H1 (cell line): Measurements from ENCODE around the gene DOCK3. TPM values are rescaled to one million over a fixed set of nuclear protein-coding genes. Genes with fewer than 3 reads are reported as not detected.
"Not testable (repeated sequence)": the region's sequence is repeated elsewhere in the genome, so short reads cannot be mapped to it uniquely, and the experiment has no call there.

ENCODE experiments used
- CTCF ChIA-PET: fragments of 300-600 bp; sonication (Branson Sonifier 250); formaldehyde crosslinking; loops from one replicate; lab custom pipeline; 2021; ENCODE audit not compliant: partially characterized antibody; lab: Charles Lee
- POLR2A ChIA-PET: fragments of 300-600 bp; sonication (Branson Sonifier 250); formaldehyde crosslinking; loops from one replicate; lab custom pipeline; 2021; ENCODE audit warnings: inconsistent platforms; ENCODE audit not compliant: partially characterized antibody; lab: Charles Lee
- DNase-seq, 2 experiments: peaks; one replicate each; pipeline versions ENCODE4 v3.0.0 to v3.0.0-alpha.2; 2010 to 2022; ENCODE audit warnings: low spot score in 2 of 2, low read depth in 1 of 2, mixed read lengths in 1 of 2
- FAIRE-seq: peaks from 2 replicates; lab custom pipeline; 2011; peaks lifted over from hg19 to GRCh38; lab: Jason Lieb, UNC
- H2AFZ ChIP-seq: 2 replicates; pipeline ENCODE4 v1.8.1; 2012; ENCODE audit warnings: low read length, inconsistent platforms
- H2AK5ac ChIP-seq: 2 replicates; pipeline ENCODE4 v1.6.1; 2013; ENCODE audit warnings: low read depth, low read length
- H2BK120ac ChIP-seq: replicated peaks from 2 replicates; pipeline ENCODE3; 2013; ENCODE audit warnings: low read depth, low read length, inconsistent platforms
- H2BK12ac ChIP-seq: 2 replicates; pipeline ENCODE4 v1.6.1; 2013; ENCODE audit warnings: low read depth, low read length
- H2BK15ac ChIP-seq: 2 replicates; pipeline ENCODE4 v1.6.1; 2013; ENCODE audit warnings: low read length
- H2BK20ac ChIP-seq: 2 replicates; pipeline ENCODE4 v1.6.1; 2013; ENCODE audit warnings: low read length
- H2BK5ac ChIP-seq: 2 replicates; pipeline ENCODE4 v1.6.1; 2013; ENCODE audit warnings: low read depth, low read length
- H3K14ac ChIP-seq: 2 replicates; pipeline ENCODE4 v1.6.1; 2013; ENCODE audit warnings: inconsistent platforms; ENCODE audit not compliant: insufficient read length
- H3K18ac ChIP-seq: 2 replicates; pipeline ENCODE4 v1.6.1; 2013; ENCODE audit warnings: low read length; ENCODE audit errors: extremely low read depth
- H3K23ac ChIP-seq: 2 replicates; pipeline ENCODE4 v1.6.1; 2013; ENCODE audit warnings: inconsistent platforms; ENCODE audit not compliant: insufficient read length
- H3K23me2 ChIP-seq: 2 replicates; pipeline ENCODE4 v1.6.1; 2013; ENCODE audit warnings: low read depth, low read length
- H3K27ac ChIP-seq: 2 replicates; pipeline ENCODE4 v1.6.1; 2011; ENCODE audit warnings: low read depth, low read length, inconsistent platforms
- H3K27me3 ChIP-seq, 4 experiments: replicated peaks in 1 of 4; 1 replicate in 1 of 4; 2 replicates in 3 of 4; pipeline versions ENCODE4 v1.6.1 to v1.8.1; 2011 to 2013; ENCODE audit warnings: low read length in 3 of 4, mild to moderate bottlenecking in 3 of 4, inconsistent platforms in 2 of 4, mixed read lengths in 2 of 4, moderate library complexity in 1 of 4; ENCODE audit not compliant: control insufficient read depth in 3 of 4, insufficient read depth in 3 of 4; ENCODE audit errors: extremely low read depth in 1 of 4
- H3K36me3 ChIP-seq, 4 experiments: 2 replicates each; pipeline versions ENCODE4 v1.6.1 to v1.8.1; 2011 to 2013; ENCODE audit warnings: mild to moderate bottlenecking in 4 of 4, low read length in 3 of 4, moderate library complexity in 2 of 4, control low read depth in 1 of 4, inconsistent platforms in 1 of 4; ENCODE audit not compliant: insufficient read depth in 4 of 4, control insufficient read depth in 2 of 4
- H3K4ac ChIP-seq: replicated peaks from 2 replicates; pipeline ENCODE3; 2013; ENCODE audit warnings: low read length, low read depth, mixed read lengths, inconsistent platforms; ENCODE audit not compliant: insufficient read length
- H3K4me1 ChIP-seq, 4 experiments: replicated peaks in 1 of 4; 1 replicate in 1 of 4; 2 replicates in 3 of 4; pipeline versions ENCODE4 v1.6.1 to v1.8.1; 2011 to 2013; ENCODE audit warnings: low read length in 3 of 4, inconsistent platforms in 2 of 4, mixed read lengths in 1 of 4; ENCODE audit not compliant: insufficient read depth in 4 of 4, control insufficient read depth in 3 of 4
- H3K4me2 ChIP-seq, 2 experiments: 2 replicates each; pipeline versions ENCODE4 v1.6.1 to v1.8.1; 2011 to 2013; ENCODE audit warnings: low read depth in 2 of 2, low read length in 2 of 2, control low read depth in 1 of 2, inconsistent platforms in 1 of 2, mild to moderate bottlenecking in 1 of 2; ENCODE audit not compliant: insufficient read depth in 1 of 2
- H3K4me3 ChIP-seq, 4 experiments: fragments of 200-600, 300-600 bp in 1 of 4; sonication (generic), shearing (Covaris generic), sonication (Bioruptor Twin) in 1 of 4; 2 replicates each; pipeline versions ENCODE4 v1.5.1 to v1.8.1; 2011 to 2016; ENCODE audit warnings: low read length in 4 of 4, low read depth in 3 of 4, control low read depth in 2 of 4, inconsistent platforms in 2 of 4, mild to moderate bottlenecking in 2 of 4, mixed read lengths in 1 of 4, moderate library complexity in 1 of 4; ENCODE audit not compliant: insufficient read depth in 2 of 4; ENCODE audit errors: extremely low read depth in 1 of 4
- H3K56ac ChIP-seq: replicated peaks from 2 replicates; pipeline ENCODE3; 2013; ENCODE audit warnings: low read depth, mild to moderate bottlenecking, mixed read lengths, low read length, inconsistent platforms; ENCODE audit not compliant: insufficient read length
- H3K79me1 ChIP-seq: 2 replicates; pipeline ENCODE4 v1.6.1; 2013; ENCODE audit warnings: low read depth, low read length, control low read depth
- H3K79me2 ChIP-seq, 2 experiments: 2 replicates each; pipeline versions ENCODE4 v1.6.1 to v1.8.1; 2012 to 2013; ENCODE audit warnings: low read length in 2 of 2, mild to moderate bottlenecking in 2 of 2, inconsistent platforms in 1 of 2; ENCODE audit not compliant: insufficient read depth in 2 of 2, control insufficient read depth in 1 of 2
- H3K9ac ChIP-seq, 4 experiments: replicated peaks in 1 of 4; 1 replicate in 1 of 4; 2 replicates in 3 of 4; pipeline versions ENCODE4 v1.6.1 to v1.8.1; 2011 to 2013; ENCODE audit warnings: low read depth in 3 of 4, low read length in 3 of 4, control low read depth in 2 of 4, mild to moderate bottlenecking in 2 of 4, moderate library complexity in 2 of 4, inconsistent platforms in 1 of 4; ENCODE audit errors: extremely low read depth in 1 of 4
- H3K9me3 ChIP-seq, 2 experiments: 2 replicates each; pipeline versions ENCODE4 v1.6.1 to v1.8.1; 2012 to 2013; ENCODE audit warnings: mild to moderate bottlenecking in 2 of 2, moderate library complexity in 2 of 2, control low read depth in 1 of 2, inconsistent platforms in 1 of 2, low read depth in 1 of 2, low read length in 1 of 2, mixed read lengths in 1 of 2; ENCODE audit not compliant: insufficient read depth in 2 of 2
- H4K20me1 ChIP-seq, 2 experiments: replicated peaks in 1 of 2; 2 replicates each; pipeline versions ENCODE3 to v1.8.1; 2011 to 2013; ENCODE audit warnings: inconsistent platforms in 2 of 2, low read length in 2 of 2, mild to moderate bottlenecking in 1 of 2; ENCODE audit not compliant: insufficient read depth in 2 of 2, control insufficient read depth in 1 of 2
- H4K5ac ChIP-seq: 2 replicates; pipeline ENCODE4 v1.6.1; 2013; ENCODE audit warnings: low read length, low read depth, mixed read lengths, inconsistent platforms; ENCODE audit not compliant: insufficient read length
- H4K8ac ChIP-seq: 2 replicates; pipeline ENCODE4 v1.8.0; 2013; ENCODE audit warnings: mild to moderate bottlenecking, moderate library complexity, low read length, inconsistent platforms; ENCODE audit not compliant: insufficient read depth; ENCODE audit errors: extremely low read depth
- H4K91ac ChIP-seq: replicated peaks from 2 replicates; pipeline ENCODE3; 2013; ENCODE audit warnings: low read length, mixed read lengths, inconsistent platforms; ENCODE audit not compliant: insufficient read length
- RNF2 ChIP-seq: fragments of 200-900, 300-1000 bp; sonication (generic); IDR thresholded peaks from 2 replicates; pipeline ENCODE4 v1.7.1; 2016; ENCODE audit warnings: borderline replicate concordance, low read depth, mild to moderate bottlenecking, antibody characterized with exemption, low read length; ENCODE audit not compliant: poor library complexity, severe bottlenecking; ENCODE audit errors: missing control alignments
- RXRA ChIP-seq: IDR thresholded peaks from 2 replicates; pipeline ENCODE4 v1.6.1; 2011; ENCODE audit warnings: low read depth, mild to moderate bottlenecking, low read length, moderate library complexity; ENCODE audit not compliant: insufficient read depth
- TBP ChIP-seq: IDR thresholded peaks from 2 replicates; pipeline ENCODE4 v1.6.1; 2011; ENCODE audit warnings: low read depth, low read length, improper control_type of control experiment
- ZNF274 ChIP-seq: IDR thresholded peaks from 2 replicates; pipeline ENCODE4 v1.7.0; 2012; ENCODE audit warnings: low read length, borderline replicate concordance; ENCODE audit errors: extremely low read depth
- WGBS, 2 experiments: shearing (Covaris generic) in 1 of 2; methylation state at CpG; one replicate each; pipeline versions ENCODE4 v1.1.6 to v1.1.7; 2013 to 2015; ENCODE audit warnings: low lambda C conversion rate in 2 of 2, mixed read lengths in 2 of 2, inconsistent platforms in 1 of 2, low coverage in 1 of 2, missing lambda C conversion rate in 1 of 2; ENCODE audit not compliant: insufficient replicate concordance in 2 of 2, insufficient coverage in 1 of 2, insufficient read length in 1 of 2; ENCODE audit errors: extremely low coverage in 1 of 2, missing lambda C conversion rate in 1 of 2; 5-methylcytosine and 5-hydroxymethylcytosine counted together
- polyA plus RNA-seq, 7 experiments: library from polyadenylated mRNA; depleted of rRNA in 3 of 7; stranded (reverse) in 5 of 7; unstranded in 2 of 7; fragments of >200 nt in 5 of 7; fragments of 200-250 nt in 2 of 7; gene quantifications; 1 replicate in 5 of 7; 2 replicates in 1 of 7; 4 replicates in 1 of 7; pipeline versions ENCODE4 v1.2.1 to v1.2.3, GENCODE V29; 2011 to 2013; ENCODE audit warnings: missing spikeins in 2 of 7, mixed read lengths in 2 of 7
- total RNA-seq: library from RNA; stranded (reverse); fragmentation: NEBNext Ultra II Directional; extraction: Animal tissue kit (Norgen Biotek cat#: 25700); gene quantifications from 2 replicates; pipeline ENCODE4 v1.2.1, GENCODE V29; 2021

The DOCK3 gene
- total and polyA plus RNA-seq, 2 of the 8 experiments (the other 6 are each of a cell fraction or from before 2014, with no cell fraction given): 2.7 to 5.0 TPM

DNA sequence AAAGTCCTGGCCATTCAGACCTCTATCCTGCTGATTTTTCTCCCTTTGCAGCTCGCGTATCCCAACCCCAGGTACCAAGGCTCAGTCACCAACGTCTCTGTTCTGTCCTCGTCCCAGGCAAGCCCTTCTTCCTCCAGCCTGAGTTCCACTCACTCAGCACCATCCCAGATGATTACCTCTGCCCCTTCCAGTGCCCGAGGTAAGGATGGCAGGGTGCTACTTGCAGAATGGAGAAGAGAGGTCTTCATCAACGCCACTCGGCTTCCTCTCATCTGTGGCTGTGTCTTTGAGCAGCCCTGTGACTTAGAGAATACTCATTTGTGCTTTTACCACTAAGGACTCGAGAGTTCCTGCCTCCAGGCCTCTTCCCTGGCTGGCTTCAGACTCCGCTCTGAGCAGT, 687.7 kb downstream of the DOCK3 start (continued):
- TF ChIP-seq RXRA (no peak), ZNF274 (no peak), RNF2 (no peak), TBP (no peak)

DNA sequence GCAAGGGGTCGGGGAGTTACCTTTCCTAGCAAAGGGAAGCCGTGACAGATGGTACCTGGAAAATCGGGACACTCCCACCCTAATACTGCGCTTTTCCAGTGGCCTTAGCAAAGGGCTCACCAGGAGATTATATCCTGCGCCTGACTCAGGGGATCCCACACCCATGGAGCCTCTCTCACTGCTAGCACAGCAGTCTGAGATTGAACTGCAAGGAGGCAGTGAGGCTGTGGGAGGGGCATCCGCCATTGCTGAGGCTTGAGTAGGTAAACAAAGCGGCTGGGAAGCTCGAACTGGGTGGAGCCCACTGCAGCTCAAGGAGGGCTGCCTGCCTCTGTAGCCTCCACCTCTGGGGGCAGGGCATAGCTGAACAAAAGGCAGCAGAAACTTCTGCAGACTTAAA, 693.5 kb downstream of the DOCK3 start:
- not testable (repeated sequence) for H2BK5ac ChIP-seq, H3K9me3 ChIP-seq, H4K91ac ChIP-seq, H3K4ac ChIP-seq, H3K36me3 ChIP-seq, H2BK15ac ChIP-seq, H2BK12ac ChIP-seq, H3K23ac ChIP-seq, H3K27me3 ChIP-seq, DNase-seq, H3K14ac ChIP-seq, H3K18ac ChIP-seq, H3K27ac ChIP-seq, H3K9ac ChIP-seq, H3K56ac ChIP-seq, H2AFZ ChIP-seq, H3K79me2 ChIP-seq, H2BK120ac ChIP-seq, H4K20me1 ChIP-seq, H3K4me1 ChIP-seq, H2BK20ac ChIP-seq, H3K4me2 ChIP-seq, H2AK5ac ChIP-seq, H4K5ac ChIP-seq, H3K4me3 ChIP-seq, H3K23me2 ChIP-seq, FAIRE-seq, H3K79me1 ChIP-seq, H4K8ac ChIP-seq
- WGBS, 2 experiments: 99% methylated on average over 7 of the region's 8 CpGs; no CpG with 5 or more reads in 1 of the 2 experiments
- ChIA-PET CTCF (interaction anchor here (4.2 to 5.5 kb wide), 2 partner anchors 14 to 268 kb away, joined by 24 to 51 read pairs; partner anchors contain the start of gene MANF), POLR2A (interaction anchor here (1.9 kb wide), 1 partner anchor 17 kb away, joined by 5 read pairs; the partner anchor contains the start of gene MANF)
